PC-9 (cell line): ENCODE results near the gene OMG.

Experiments used
- EZH2 ChIP-seq: fragments of 200-600 bp; sonication (generic); IDR thresholded peaks from 2 replicates; pipeline ENCODE4 v1.8.0; 2017; ENCODE audit warnings: antibody characterized with exemption, low read depth
- TF ChIP-seq, protein P1 (sequence below): fragments of 200-600 bp; sonication (generic); conservative IDR thresholded peaks from 2 replicates; pipeline ENCODE4 v1.6.1; 2017; ENCODE audit warnings: mixed run types, antibody characterized with exemption, mild to moderate bottlenecking, moderate library complexity

DNA sequence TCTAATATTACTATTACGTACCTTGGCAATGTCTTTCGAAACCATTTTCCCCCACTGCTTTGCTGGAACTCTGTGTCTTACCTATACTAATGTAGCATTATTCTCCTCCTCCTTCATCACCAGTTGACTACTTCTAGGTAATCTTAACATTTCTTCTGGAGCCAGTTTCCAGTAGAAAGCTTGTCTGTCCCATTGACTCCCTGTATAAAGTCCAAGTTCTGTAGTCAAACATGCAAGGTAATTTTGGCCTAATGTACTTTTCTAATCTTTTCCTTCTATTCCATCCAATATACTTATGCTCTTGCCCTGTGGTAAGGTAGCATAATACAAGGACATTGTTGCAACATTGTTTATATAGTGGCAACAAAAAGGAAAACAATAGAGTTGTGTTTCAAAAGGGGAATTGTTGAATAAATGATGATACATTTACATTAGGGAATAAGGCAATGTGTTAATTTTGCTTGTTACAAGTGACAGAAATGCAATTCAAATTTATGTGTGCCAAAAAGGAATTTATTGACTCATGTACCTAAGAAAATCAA is 27.9 kb downstream of the OMG start:
- TF ChIP-seq, protein P1, sequence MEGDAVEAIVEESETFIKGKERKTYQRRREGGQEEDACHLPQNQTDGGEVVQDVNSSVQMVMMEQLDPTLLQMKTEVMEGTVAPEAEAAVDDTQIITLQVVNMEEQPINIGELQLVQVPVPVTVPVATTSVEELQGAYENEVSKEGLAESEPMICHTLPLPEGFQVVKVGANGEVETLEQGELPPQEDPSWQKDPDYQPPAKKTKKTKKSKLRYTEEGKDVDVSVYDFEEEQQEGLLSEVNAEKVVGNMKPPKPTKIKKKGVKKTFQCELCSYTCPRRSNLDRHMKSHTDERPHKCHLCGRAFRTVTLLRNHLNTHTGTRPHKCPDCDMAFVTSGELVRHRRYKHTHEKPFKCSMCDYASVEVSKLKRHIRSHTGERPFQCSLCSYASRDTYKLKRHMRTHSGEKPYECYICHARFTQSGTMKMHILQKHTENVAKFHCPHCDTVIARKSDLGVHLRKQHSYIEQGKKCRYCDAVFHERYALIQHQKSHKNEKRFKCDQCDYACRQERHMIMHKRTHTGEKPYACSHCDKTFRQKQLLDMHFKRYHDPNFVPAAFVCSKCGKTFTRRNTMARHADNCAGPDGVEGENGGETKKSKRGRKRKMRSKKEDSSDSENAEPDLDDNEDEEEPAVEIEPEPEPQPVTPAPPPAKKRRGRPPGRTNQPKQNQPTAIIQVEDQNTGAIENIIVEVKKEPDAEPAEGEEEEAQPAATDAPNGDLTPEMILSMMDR = no peak
- TF ChIP-seq EZH2 = no peak
